SK-N-MC (cell line): ENCODE results near the gene CCDC107.
A peak's percentile ranks its signal among the peaks of the same experiment; 100 is the strongest.

Source experiments
- DNase-seq: peaks from one replicate; pipeline ENCODE4 v3.0.0-alpha.2; 2011; ENCODE audit warnings: low read depth, low spot score
- H3K27ac ChIP-seq: fragments of 200-600 bp; sonication (generic); 2 replicates; pipeline ENCODE4 v1.5.1; 2016; ENCODE audit warnings: mixed run types
- H3K36me3 ChIP-seq: fragments of 200-600 bp; sonication (generic); 2 replicates; pipeline ENCODE4 v1.6.1; 2017; ENCODE audit warnings: antibody characterized with exemption, low read length, mixed read lengths; ENCODE audit not compliant: insufficient read depth
- H3K4me3 ChIP-seq: fragments of 200-600 bp; sonication (generic); 2 replicates; pipeline ENCODE4 v1.5.1; 2016
- H3K9ac ChIP-seq: fragments of 200-600 bp; sonication (generic); 2 replicates; pipeline ENCODE4 v1.8.0; 2017; ENCODE audit warnings: mixed run types, mixed read lengths; ENCODE audit not compliant: insufficient read length
- H3K9me3 ChIP-seq: fragments of 200-600 bp; sonication (generic); 2 replicates; pipeline ENCODE4 v1.6.1; 2017; ENCODE audit warnings: low read depth, mild to moderate bottlenecking, antibody characterized with exemption, low read length, moderate library complexity, mixed read lengths
- EZH2 ChIP-seq: fragments of 200-600 bp; sonication (generic); IDR thresholded peaks from one replicate; pipeline ENCODE4 v1.6.1; 2017; ENCODE audit warnings: antibody characterized with exemption
- FOXP2 ChIP-seq: optimal IDR thresholded peaks from 2 replicates; pipeline ENCODE3; 2011; ENCODE audit warnings: mild to moderate bottlenecking, moderate library complexity; ENCODE audit not compliant: insufficient read depth; ENCODE audit errors: extremely low read length, control extremely low read depth
- POLR2AphosphoS5 ChIP-seq: IDR thresholded peaks from 2 replicates; pipeline ENCODE4 v1.6.1; 2012; ENCODE audit warnings: mild to moderate bottlenecking, low read depth, low read length, borderline replicate concordance

CCDC107 gene

DNA sequence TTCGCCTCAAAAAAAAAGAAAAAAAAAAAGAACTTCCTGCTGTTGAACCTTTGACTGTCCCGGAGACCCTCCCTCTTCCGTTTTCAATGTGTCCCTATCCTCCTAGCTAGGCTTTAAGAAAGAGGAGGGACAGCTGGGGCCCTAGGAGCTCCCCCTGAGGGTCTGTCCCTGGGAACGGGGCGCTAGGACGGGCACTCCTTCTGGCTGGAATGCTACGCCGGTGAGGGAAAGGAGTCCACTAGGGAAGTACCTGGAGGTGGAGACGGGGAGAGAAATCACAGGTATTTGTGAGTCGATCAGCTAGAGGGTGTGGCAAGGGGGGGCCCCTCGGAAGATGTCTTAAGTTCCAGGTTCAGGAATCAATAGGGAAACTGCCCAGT lies 11.9 kb upstream of the CCDC107 start:
- DNase-seq: no peak

DNA sequence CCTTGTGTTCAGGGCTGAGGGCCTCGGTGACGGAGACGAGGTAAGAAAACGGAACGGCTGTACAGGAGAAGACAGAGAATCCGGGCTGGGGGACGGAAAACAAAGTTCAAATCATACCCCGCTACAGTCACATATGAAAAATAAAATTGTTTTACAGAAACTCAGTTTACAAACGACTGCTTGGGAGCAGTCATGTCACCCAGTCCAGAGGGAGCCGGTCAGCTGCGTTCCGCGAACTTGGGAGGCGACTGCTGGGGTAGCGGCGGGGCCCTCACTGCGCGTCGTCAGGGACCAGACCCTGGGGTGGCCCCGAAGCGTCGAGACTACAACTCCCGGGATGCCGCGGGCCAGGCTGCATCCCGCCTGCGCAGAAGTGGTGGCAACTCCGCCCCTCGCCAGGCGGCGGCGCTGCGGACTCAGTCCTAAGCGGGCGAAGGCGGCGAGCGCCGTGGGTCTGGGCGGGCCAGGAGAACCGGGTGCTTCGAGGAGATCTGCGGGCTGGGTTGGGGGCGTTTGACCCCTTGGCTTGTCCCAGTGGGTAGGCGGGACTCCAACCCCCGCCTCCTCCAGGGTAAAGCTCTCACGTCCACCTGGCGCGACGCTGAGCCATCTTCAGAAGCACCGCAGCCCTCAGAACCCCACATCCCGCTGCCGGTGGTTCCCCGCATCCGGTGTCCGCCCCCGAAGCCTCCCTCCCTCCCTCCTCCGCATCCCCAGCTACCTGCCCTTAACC lies 11.4 kb upstream of the CCDC107 start:
- DNase-seq: no peak
- H3K9me3 ChIP-seq: no peaks in the 10 kb centered on the region
- no peaks in the 10 kb centered on the region for H3K36me3 ChIP-seq
- TF ChIP-seq EZH2: no peak
- TF ChIP-seq POLR2AphosphoS5: peak; percentile 69
- H3K9ac ChIP-seq: peak overlapping the region; percentile 56
- H3K4me3 ChIP-seq: peak overlapping the region; percentile 79
- no peak overlapping the region for H3K27ac ChIP-seq

More for the DNA sequence above, 11.9 kb upstream of the CCDC107 start:
- Histone ChIP-seq H3K9ac (peak overlapping the region; percentile 56), H3K36me3 (no peaks in the 10 kb centered on the region), H3K27ac (no peak overlapping the region), H3K9me3 (no peaks in the 10 kb centered on the region), H3K4me3 (peak overlapping the region; percentile 79)
- TF ChIP-seq POLR2AphosphoS5 (no peak), EZH2 (no peak), FOXP2 (no peak)

DNA sequence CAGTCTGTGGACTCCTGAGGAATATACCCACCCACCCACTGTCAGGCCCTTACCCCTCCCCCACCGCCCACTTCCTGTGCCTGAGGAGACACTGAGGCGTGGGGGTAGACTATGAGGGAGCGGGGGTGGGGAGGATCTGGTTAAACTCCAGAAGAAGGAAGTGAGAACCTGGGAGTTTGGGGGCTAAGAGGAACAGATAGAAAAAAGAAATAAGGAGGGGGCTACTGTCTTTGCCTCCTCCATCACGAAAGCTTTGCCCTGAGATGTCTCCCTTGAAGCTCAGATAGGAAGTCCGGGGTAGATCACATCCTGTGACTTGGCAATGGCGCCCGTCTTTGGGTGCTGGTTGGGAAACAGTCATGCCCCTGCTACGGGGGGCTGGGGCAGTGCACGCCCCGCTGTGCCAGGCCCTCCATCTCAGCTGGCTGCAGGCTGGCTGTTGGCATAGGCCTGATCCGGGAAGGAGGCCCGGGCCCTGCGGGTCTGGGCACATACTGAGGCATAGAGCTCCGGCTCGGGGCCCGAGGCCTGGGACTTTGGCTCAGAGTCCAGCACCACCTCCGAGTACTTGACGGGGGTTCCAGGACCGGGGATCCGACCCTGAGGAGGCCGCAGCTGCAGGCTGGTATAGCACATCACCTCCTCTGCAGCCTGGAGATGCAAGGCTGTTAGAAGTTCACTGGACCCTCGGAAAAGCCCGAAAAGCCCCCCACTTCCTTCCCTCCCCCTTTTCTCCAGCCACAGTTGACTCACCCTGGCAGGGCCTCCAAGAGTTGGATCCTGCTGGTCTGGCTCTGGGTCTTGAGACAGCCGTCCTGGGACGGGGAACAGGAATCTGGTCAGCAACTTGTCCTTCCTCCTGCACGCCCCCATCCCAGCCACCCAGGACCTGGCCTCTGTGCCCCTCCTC lies 8.4 kb upstream of the CCDC107 start:
- TF ChIP-seq POLR2AphosphoS5 (no peak), FOXP2 (no peak), EZH2 (no peak)
- DNase-seq: no peak
- Histone ChIP-seq H3K27ac (no peak overlapping the region), H3K4me3 (no peak overlapping the region), H3K9ac (no peak overlapping the region), H3K9me3 (no peaks in the 10 kb centered on the region), H3K36me3 (no peaks in the 10 kb centered on the region)

DNA sequence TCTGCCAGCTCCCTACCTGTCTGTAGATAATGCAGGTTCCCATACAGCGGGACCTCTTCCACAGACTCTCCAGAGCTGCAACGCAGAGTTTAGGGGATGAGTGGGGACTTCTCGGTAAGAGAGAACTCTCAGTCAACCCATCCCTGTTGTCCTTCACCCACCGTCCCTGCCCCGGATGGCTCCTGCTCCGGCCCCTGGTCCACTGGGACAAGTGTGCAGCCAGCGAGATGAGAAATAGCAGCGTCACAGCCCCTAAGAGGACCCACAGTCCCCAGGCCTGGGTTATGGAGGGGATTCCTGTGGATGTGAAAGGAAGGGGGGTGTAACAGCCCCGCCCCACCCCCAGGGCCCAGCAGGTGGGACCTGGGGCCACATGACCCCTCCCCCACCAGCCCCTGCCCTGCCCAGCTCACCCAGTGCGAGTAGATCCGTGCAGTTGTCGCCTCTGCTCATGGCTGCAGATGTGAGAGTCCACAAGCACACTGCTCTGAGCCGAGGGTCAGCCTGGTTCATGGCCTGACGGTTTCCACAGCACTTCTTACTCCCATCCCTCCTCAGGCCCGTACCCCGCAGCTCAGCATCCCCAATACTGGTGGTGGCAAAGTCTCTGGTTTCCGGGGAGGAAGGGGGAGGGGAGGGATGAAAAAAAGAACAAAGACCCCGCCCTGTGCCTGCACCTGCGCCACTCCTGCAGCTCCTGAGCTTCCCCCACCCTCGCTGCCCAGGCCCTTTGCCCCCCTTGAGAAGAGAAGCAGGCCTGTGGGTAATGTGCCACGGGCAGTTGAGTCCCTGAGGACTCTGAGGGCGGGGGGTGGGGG lies 7.5 kb upstream of the CCDC107 start, which contains the start of gene SIT1:
TSS of gene SIT1 (minus strand) at position 591 of the 818 bp plus-strand sequence. CDS start at position 513, 78 bp downstream.
- Histone ChIP-seq H3K36me3 (no peaks in the 10 kb centered on the region), H3K9me3 (no peaks in the 10 kb centered on the region), H3K9ac (no peak within 1 kb of the TSS), H3K4me3 (no peak within 1 kb of the TSS), H3K27ac (no peak within 1 kb of the TSS)
- no peak for TF ChIP-seq EZH2
- TF ChIP-seq POLR2AphosphoS5: no peak
- TF ChIP-seq FOXP2: no peak
- no peak for DNase-seq

DNA sequence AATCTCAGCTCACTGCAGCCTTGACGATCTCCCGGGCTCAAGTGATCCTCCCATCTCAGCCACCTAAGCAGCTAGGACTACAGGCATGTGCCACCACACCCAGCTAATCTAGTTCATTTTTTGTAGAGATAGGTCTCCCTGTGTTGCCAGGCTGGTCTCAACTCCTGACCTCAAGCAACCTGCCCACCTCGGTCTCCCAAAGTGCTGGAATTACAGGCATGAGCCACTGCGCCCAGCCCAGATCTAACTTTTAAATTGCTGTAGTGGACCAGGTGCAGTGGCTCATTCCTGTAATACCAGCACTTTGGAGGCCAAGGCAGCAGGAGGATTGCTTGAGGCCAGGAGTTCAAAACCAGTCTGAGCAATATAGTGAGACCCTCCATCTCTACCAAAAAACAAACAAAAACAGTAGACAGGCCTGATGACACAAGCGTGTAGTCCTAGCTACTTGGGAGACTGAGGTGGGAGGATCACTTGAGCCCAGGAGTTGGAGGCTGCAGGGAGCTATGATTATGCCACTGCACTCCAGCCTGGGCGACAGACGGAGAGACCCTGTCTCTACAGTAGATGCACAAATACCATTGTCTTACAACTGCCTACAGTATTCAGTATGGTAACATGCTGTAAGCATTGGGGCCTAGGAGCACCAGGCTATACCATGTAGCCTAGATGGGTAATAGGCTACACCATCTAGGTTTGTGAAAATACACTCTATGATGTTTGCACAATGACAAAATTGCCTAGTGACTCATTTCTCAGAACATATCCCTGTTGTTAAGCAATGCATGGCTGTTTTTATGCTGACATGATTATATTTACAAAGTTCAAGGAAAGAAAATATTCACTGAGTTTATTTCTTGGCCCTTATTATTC lies 5.9 kb upstream of the CCDC107 start:
- H3K9ac ChIP-seq: no peak overlapping the region
- DNase-seq: no peak
- H3K4me3 ChIP-seq: no peak overlapping the region
- no peaks in the 10 kb centered on the region for H3K36me3 ChIP-seq
- TF ChIP-seq EZH2 (no peak), POLR2AphosphoS5 (no peak), FOXP2 (no peak)
- no peak overlapping the region for H3K27ac ChIP-seq
- H3K9me3 ChIP-seq: no peaks in the 10 kb centered on the region

DNA sequence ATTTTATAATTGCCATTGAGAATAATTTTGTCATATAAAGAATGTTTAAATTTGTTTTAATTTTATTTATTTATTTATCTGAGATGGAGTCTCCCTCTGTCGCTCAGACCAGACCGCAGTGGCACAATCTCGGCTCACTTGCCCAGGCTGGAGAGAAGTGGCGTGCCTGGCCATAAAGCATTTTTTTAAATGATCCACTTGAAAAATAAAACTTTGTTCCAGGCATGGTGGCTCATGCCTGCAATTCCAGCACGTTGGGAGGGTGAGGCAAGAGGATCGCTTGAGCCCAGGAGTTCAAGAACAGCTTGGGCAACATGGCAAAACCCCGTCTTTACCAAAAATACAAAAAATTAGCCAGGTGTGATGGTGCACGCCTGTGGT lies 5.3 kb upstream of the CCDC107 start:
- H3K27ac ChIP-seq: no peak overlapping the region
- TF ChIP-seq POLR2AphosphoS5 (no peak), EZH2 (no peak), FOXP2 (no peak)
- no peak overlapping the region for H3K9ac ChIP-seq
- H3K36me3 ChIP-seq: no peaks in the 10 kb centered on the region
- no peak for DNase-seq
- H3K4me3 ChIP-seq: no peak overlapping the region
- H3K9me3 ChIP-seq: no peaks in the 10 kb centered on the region

DNA sequence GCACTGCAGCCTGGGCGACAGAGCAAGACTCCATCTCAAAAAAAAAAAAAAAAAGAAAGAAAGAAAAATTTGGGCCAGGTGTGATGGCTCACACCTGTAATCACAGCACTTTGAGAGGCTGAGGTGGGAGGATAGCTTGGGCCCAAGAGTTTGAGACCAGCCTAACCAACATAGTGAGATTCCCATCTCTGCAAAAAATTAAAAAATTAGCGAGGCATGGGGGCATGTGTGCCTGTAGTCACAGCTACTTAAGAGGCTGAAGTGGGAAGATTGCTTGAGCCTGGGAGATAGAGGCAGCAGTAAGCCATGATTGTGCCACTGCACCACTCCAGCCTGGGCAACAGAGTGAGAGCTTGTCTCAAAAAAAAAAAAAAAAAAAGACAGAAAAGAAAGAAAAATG lies 4.5 kb upstream of the CCDC107 start:
- no peaks in the 10 kb centered on the region for H3K9me3 ChIP-seq
- TF ChIP-seq FOXP2: no peak
- no peak for TF ChIP-seq POLR2AphosphoS5
- no peak for TF ChIP-seq EZH2
- no peak overlapping the region for H3K27ac ChIP-seq
- no peak for DNase-seq
- no peak overlapping the region for H3K4me3 ChIP-seq
- no peak overlapping the region for H3K9ac ChIP-seq
- H3K36me3 ChIP-seq: no peaks in the 10 kb centered on the region
